ENCODE measurements around the gene IRF2BP1.

DNA sequence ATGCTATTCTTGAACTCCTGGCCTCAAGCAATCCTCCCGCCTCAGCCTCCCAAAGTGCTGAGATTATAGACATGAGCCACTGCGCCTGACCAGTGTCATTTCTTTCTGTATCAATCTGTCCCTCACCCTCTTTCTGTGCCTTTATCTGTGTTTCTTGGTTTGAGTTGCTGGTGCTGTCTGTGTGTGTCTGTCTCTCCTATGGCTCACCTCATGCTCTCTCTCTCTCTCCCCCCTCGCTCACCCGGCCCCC is 9.9 kb downstream of the IRF2BP1 start:
- no peak for TF ChIP-seq CTCF (IDR thresholded peaks at IDR 0.05)
- no peak for TF ChIP-seq POLR2A (IDR thresholded peaks at IDR 0.05)
